Lower lobe of right lung (tissue), 2 donors: ENCODE data around the gene PACRG. TPM values are rescaled to one million over a fixed set of nuclear protein-coding genes. Genes with fewer than 3 reads are reported as not detected.

ENCODE experiments used
- ATAC-seq, 2 donors: fragments of 200-7000 bp; cut with Tn5 transposase; one replicate each; pipeline ENCODE4 v1.9.1; 2020 to 2022; ENCODE audit warnings: mild to moderate bottlenecking in 2 of 2, moderate library complexity in 2 of 2
- DNase-seq: peaks from one replicate; pipeline ENCODE4 v3.0.0-alpha.2; 2020
- H3K27ac ChIP-seq: fragments of 200-600 bp; one replicate; pipeline ENCODE4 v1.8.0; 2022
- H3K27me3 ChIP-seq: fragments of 200-600 bp; one replicate; pipeline ENCODE4 v1.8.0; 2022; ENCODE audit warnings: low read depth
- H3K36me3 ChIP-seq: fragments of 200-600 bp; one replicate; pipeline ENCODE4 v1.8.0; 2022; ENCODE audit warnings: mild to moderate bottlenecking
- H3K4me1 ChIP-seq: fragments of 200-600 bp; one replicate; pipeline ENCODE4 v1.8.0; 2022
- H3K4me3 ChIP-seq: fragments of 200-600 bp; one replicate; pipeline ENCODE4 v1.8.0; 2022; ENCODE audit warnings: mild to moderate bottlenecking
- H3K9me3 ChIP-seq: fragments of 200-600 bp; one replicate; pipeline ENCODE4 v1.8.0; 2022
- CTCF ChIP-seq: fragments of 200-600 bp; IDR thresholded peaks from one replicate; pipeline ENCODE4 v1.8.0; 2022; ENCODE audit warnings: antibody characterized with exemption, mild to moderate bottlenecking
- intact Hi-C: fragments of 100-400 bp; cut with DNase I; formaldehyde crosslinking; loops from one replicate; pipeline ENCODE4 v1.11.0; 2022
- total RNA-seq: library from RNA; stranded (reverse); fragmentation: NEBNext Ultra II Directional; extraction: Animal tissue kit (Norgen Biotek cat#: 25700); gene quantifications from one replicate; pipeline ENCODE4 v1.2.1, GENCODE V29; 2021
- donor health status: DM: no; HTN: yes; CAD: no; lungs with severe emphysema.

PACRG gene
- total RNA-seq, 1 donor from 2014 or later: 5.5 TPM

- no peak for DNase-seq
- H3K36me3 ChIP-seq: no peaks in the 10 kb centered on the region
- no peak for ATAC-seq
- H3K27ac ChIP-seq: no peak overlapping the region
- H3K9me3 ChIP-seq: no peaks in the 10 kb centered on the region
- no peaks in the 10 kb centered on the region for H3K4me1 ChIP-seq
- H3K4me3 ChIP-seq: no peak overlapping the region
- TF ChIP-seq CTCF: no peak
- no peaks in the 10 kb centered on the region for H3K27me3 ChIP-seq
- intact Hi-C loops: no loop called here
These were observed 129.6 kb downstream of the PACRG start for GRCh38 chr6:162857326-162857725.

- H3K36me3 ChIP-seq: no peaks in the 10 kb centered on the region
- TF ChIP-seq CTCF: no peak
- H3K4me1 ChIP-seq: no peaks in the 10 kb centered on the region
- H3K27ac ChIP-seq: no peak overlapping the region
- DNase-seq (no peak), ATAC-seq (no peak)
- H3K4me3 ChIP-seq: no peak overlapping the region
- H3K27me3 ChIP-seq: no peaks in the 10 kb centered on the region
- H3K9me3 ChIP-seq: no peaks in the 10 kb centered on the region
- intact Hi-C loops: no loop called here
These were observed 134.7 kb downstream of the PACRG start for GRCh38 chr6:162862462-162862861.

- H3K9me3 ChIP-seq: no peaks in the 10 kb centered on the region
- TF ChIP-seq CTCF: no peak
- ATAC-seq: no peak
- H3K27ac ChIP-seq: no peak overlapping the region
- H3K27me3 ChIP-seq: no peaks in the 10 kb centered on the region
- no peaks in the 10 kb centered on the region for H3K4me1 ChIP-seq
- DNase-seq: no peak
- no peak overlapping the region for H3K4me3 ChIP-seq
- intact Hi-C loops: no loop called here
- H3K36me3 ChIP-seq: no peaks in the 10 kb centered on the region
These were observed 135.2 kb downstream of the PACRG start for GRCh38 chr6:162862941-162863340.

- intact Hi-C loops: no loop called here
- DNase-seq (no peak), ATAC-seq (no peak)
- no peak for TF ChIP-seq CTCF
- Histone ChIP-seq H3K4me1 (no peaks in the 10 kb centered on the region), H3K27me3 (no peaks in the 10 kb centered on the region), H3K9me3 (no peaks in the 10 kb centered on the region), H3K36me3 (no peaks in the 10 kb centered on the region), H3K27ac (no peak overlapping the region), H3K4me3 (no peak overlapping the region)
These were observed 136.0 kb downstream of the PACRG start for GRCh38 chr6:162863821-162864220.

- no peak overlapping the region for H3K27ac ChIP-seq
- intact Hi-C loops: no loop called here
- no peaks in the 10 kb centered on the region for H3K4me1 ChIP-seq
- no peak for TF ChIP-seq CTCF
- H3K27me3 ChIP-seq: no peaks in the 10 kb centered on the region
- DNase-seq (no peak), ATAC-seq (no peak)
- H3K9me3 ChIP-seq: no peaks in the 10 kb centered on the region
- H3K36me3 ChIP-seq: no peaks in the 10 kb centered on the region
- H3K4me3 ChIP-seq: no peak overlapping the region
These were observed 137.1 kb downstream of the PACRG start for GRCh38 chr6:162864911-162865310.

- intact Hi-C loops: no loop called here
- ATAC-seq: no peak
- H3K9me3 ChIP-seq: no peaks in the 10 kb centered on the region
- H3K36me3 ChIP-seq: no peaks in the 10 kb centered on the region
- no peaks in the 10 kb centered on the region for H3K27me3 ChIP-seq
- H3K4me1 ChIP-seq: no peaks in the 10 kb centered on the region
- no peak overlapping the region for H3K4me3 ChIP-seq
- no peak for TF ChIP-seq CTCF
- DNase-seq: no peak
- H3K27ac ChIP-seq: no peak overlapping the region
These were observed 138.9 kb downstream of the PACRG start for GRCh38 chr6:162866656-162867055.
